H9 (cell line): Measurements from ENCODE around the gene TMC3. TPM values are rescaled to one million over a fixed set of nuclear protein-coding genes. Genes with fewer than 3 reads are reported as not detected.

Experiments
- DNase-seq: peaks from one replicate; pipeline ENCODE4 v3.0.0-alpha.2; 2017
- H2AFZ ChIP-seq: one replicate; pipeline ENCODE4 v1.6.1; 2013; ENCODE audit warnings: mild to moderate bottlenecking, low read length, control low read depth, moderate library complexity
- H2AK5ac ChIP-seq: 2 replicates; pipeline ENCODE4 v1.6.1; 2013; ENCODE audit warnings: low read length, control low read depth, mixed read lengths; ENCODE audit not compliant: insufficient read length
- H2BK120ac ChIP-seq: one replicate; pipeline ENCODE4 v1.6.1; 2013; ENCODE audit warnings: low read depth, mild to moderate bottlenecking, low read length, control low read depth, inconsistent platforms; ENCODE audit not compliant: poor library complexity, severe bottlenecking
- H2BK12ac ChIP-seq: 2 replicates; pipeline ENCODE4 v1.6.1; 2013; ENCODE audit warnings: low read length, control low read depth, mixed read lengths, low read depth; ENCODE audit not compliant: insufficient read length
- H2BK15ac ChIP-seq: 2 replicates; pipeline ENCODE4 v1.6.1; 2013; ENCODE audit warnings: low read depth, low read length, control low read depth
- H2BK20ac ChIP-seq: one replicate; pipeline ENCODE4 v1.6.1; 2013; ENCODE audit warnings: low read depth, mild to moderate bottlenecking, low read length, control low read depth, inconsistent platforms; ENCODE audit not compliant: poor library complexity, severe bottlenecking
- H2BK5ac ChIP-seq: 2 replicates; pipeline ENCODE4 v1.6.1; 2013; ENCODE audit warnings: low read length, control low read depth, mixed read lengths; ENCODE audit not compliant: insufficient read length
- H3K14ac ChIP-seq: 2 replicates; pipeline ENCODE4 v1.6.1; 2013; ENCODE audit warnings: low read length, control low read depth; ENCODE audit not compliant: insufficient read depth
- H3K18ac ChIP-seq: 2 replicates; pipeline ENCODE4 v1.6.1; 2013; ENCODE audit warnings: low read depth, mild to moderate bottlenecking, mixed read lengths, low read length, control low read depth; ENCODE audit not compliant: insufficient read length
- H3K23ac ChIP-seq: 2 replicates; pipeline ENCODE4 v1.6.1; 2013; ENCODE audit warnings: low read length, control low read depth, mixed read lengths, low read depth; ENCODE audit not compliant: insufficient read length
- H3K23me2 ChIP-seq: 2 replicates; pipeline ENCODE4 v1.6.1; 2013; ENCODE audit warnings: low read depth, mild to moderate bottlenecking, mixed read lengths, low read length, control low read depth; ENCODE audit not compliant: insufficient read length, poor library complexity, severe bottlenecking
- H3K27ac ChIP-seq: 2 replicates; pipeline ENCODE4 v1.5.1; 2013; ENCODE audit warnings: low read length, control low read depth, mixed read lengths, low read depth; ENCODE audit not compliant: insufficient read length
- H3K27me3 ChIP-seq: 2 replicates; pipeline ENCODE4 v1.6.1; 2013; ENCODE audit warnings: low read length, control low read depth, inconsistent platforms; ENCODE audit not compliant: insufficient read depth
- H3K4ac ChIP-seq: 2 replicates; pipeline ENCODE4 v1.6.1; 2013; ENCODE audit warnings: low read depth, mild to moderate bottlenecking, control low read depth, inconsistent platforms, low read length, moderate library complexity
- H3K4me1 ChIP-seq: 2 replicates; pipeline ENCODE4 v1.6.1; 2013; ENCODE audit warnings: low read length, control low read depth, inconsistent platforms; ENCODE audit not compliant: insufficient read depth
- H3K4me2 ChIP-seq: 2 replicates; pipeline ENCODE4 v1.6.1; 2013; ENCODE audit warnings: low read length, control low read depth, mixed read lengths; ENCODE audit not compliant: insufficient read length, insufficient read depth
- H3K56ac ChIP-seq: 2 replicates; pipeline ENCODE4 v1.6.1; 2013; ENCODE audit warnings: low read depth, mild to moderate bottlenecking, mixed read lengths, low read length, control low read depth; ENCODE audit not compliant: insufficient read length
- H3K79me1 ChIP-seq: 2 replicates; pipeline ENCODE4 v1.6.1; 2013; ENCODE audit warnings: low read depth, mild to moderate bottlenecking, moderate library complexity, low read length, control low read depth, inconsistent platforms; ENCODE audit not compliant: insufficient read depth, poor library complexity, severe bottlenecking
- H3K79me2 ChIP-seq: 2 replicates; pipeline ENCODE4 v1.6.1; 2013; ENCODE audit warnings: low read length, control low read depth, inconsistent platforms; ENCODE audit not compliant: insufficient read depth
- H3K9ac ChIP-seq: 2 replicates; pipeline ENCODE4 v1.6.1; 2013; ENCODE audit warnings: low read length, control low read depth, mixed read lengths; ENCODE audit not compliant: insufficient read length; ENCODE audit errors: extremely low read depth
- H3K9me3 ChIP-seq: one replicate; pipeline ENCODE4 v1.6.1; 2013; ENCODE audit warnings: low read depth, low read length, inconsistent platforms; ENCODE audit not compliant: control insufficient read depth
- H3T11ph ChIP-seq: one replicate; pipeline ENCODE4 v1.6.1; 2013; ENCODE audit warnings: mild to moderate bottlenecking, low read length, control low read depth, inconsistent platforms
- H4K20me1 ChIP-seq: one replicate; pipeline ENCODE4 v1.6.1; 2013; ENCODE audit not compliant: control insufficient read depth, insufficient read length, insufficient read depth
- H4K5ac ChIP-seq: 2 replicates; pipeline ENCODE4 v1.6.1; 2013; ENCODE audit warnings: low read depth, mild to moderate bottlenecking, mixed read lengths, low read length, control low read depth; ENCODE audit not compliant: insufficient read length
- H4K8ac ChIP-seq: replicated peaks from 2 replicates; pipeline ENCODE4 v1.6.1; 2013; ENCODE audit warnings: low read length, control low read depth, mixed read lengths, low read depth; ENCODE audit not compliant: insufficient read length
- H4K91ac ChIP-seq: 2 replicates; pipeline ENCODE4 v1.6.1; 2013; ENCODE audit warnings: low read depth, mild to moderate bottlenecking, moderate library complexity, mixed read lengths, low read length, control low read depth; ENCODE audit not compliant: insufficient read length
- H3K27ac Mint-ChIP-seq, 3 experiments: 2 replicates in 2 of 3; 3 replicates in 1 of 3; pipeline ENCODE4 v1.8.0; 2020 to 2021; ENCODE audit warnings: mixed read lengths in 3 of 3, mild to moderate bottlenecking in 1 of 3, moderate library complexity in 1 of 3
- H3K27me3 Mint-ChIP-seq: 2 replicates; pipeline ENCODE4 v1.8.0; 2021; ENCODE audit warnings: low read depth, mild to moderate bottlenecking, moderate library complexity, mixed read lengths
- H3K36me3 Mint-ChIP-seq, 3 experiments: 2 replicates in 2 of 3; 3 replicates in 1 of 3; pipeline ENCODE4 v1.8.0; 2020 to 2021; ENCODE audit warnings: low read depth in 3 of 3, mixed read lengths in 3 of 3; ENCODE audit not compliant: insufficient read depth in 1 of 3
- H3K4me1 Mint-ChIP-seq, 2 experiments: 2 replicates each; pipeline ENCODE4 v1.8.0; 2020; ENCODE audit warnings: mixed read lengths in 2 of 2
- H3K4me3 Mint-ChIP-seq, 2 experiments: 2 replicates in 1 of 2; 3 replicates in 1 of 2; pipeline ENCODE4 v1.8.0; 2020 to 2021; ENCODE audit warnings: mild to moderate bottlenecking in 2 of 2, mixed read lengths in 2 of 2, moderate library complexity in 1 of 2
- H3K9me3 Mint-ChIP-seq, 2 experiments: 2 replicates in 1 of 2; 3 replicates in 1 of 2; pipeline ENCODE4 v1.8.0; 2020; ENCODE audit warnings: mild to moderate bottlenecking in 2 of 2, mixed read lengths in 2 of 2, moderate library complexity in 1 of 2
- CTCF ChIP-seq: fragments of 200-600 bp; sonication (generic); conservative IDR thresholded peaks from 3 replicates; pipeline ENCODE4 v1.8.0; 2021; ENCODE audit warnings: antibody characterized with exemption, mild to moderate bottlenecking
- WGBS: extraction: QIAGEN DNeasy Blood & Tissue Kit; methylation state at CpG from one replicate; pipeline ENCODE4 v1.1.7; 2013; ENCODE audit warnings: missing lambda C conversion rate, low lambda C conversion rate, mixed read lengths; ENCODE audit not compliant: insufficient read length; ENCODE audit errors: extremely low coverage; 5-methylcytosine and 5-hydroxymethylcytosine counted together
- total RNA-seq: library from RNA; stranded (reverse); gene quantifications from 2 replicates; pipeline ENCODE4 v1.2.1, GENCODE V29; 2021

The TMC3 gene
- total RNA-seq, 1 experiment from 2014 or later, result not detected

GRCh38 chr15:81282911-81283310 is 91.1 kb downstream of the TMC3 start:
- Histone ChIP-seq H3K56ac (no peak overlapping the region), H4K20me1 (no peaks in the 10 kb centered on the region), H3T11ph (no peak overlapping the region), H4K8ac (no peak overlapping the region), H2BK120ac (no peak overlapping the region), H2BK15ac (no peak overlapping the region; the same call in 1 of the 2 replicates), H3K79me2 (no peaks in the 10 kb centered on the region), H3K14ac (no peak overlapping the region; the same call in 1 of the 2 replicates), H4K91ac (no peak overlapping the region), H3K18ac (no peak overlapping the region), H3K23ac (no peak overlapping the region), H3K79me1 (no peaks in the 10 kb centered on the region), H3K4ac (no peak overlapping the region), H3K27me3 (no peaks in the 10 kb centered on the region), H3K4me2 (no peak overlapping the region), H2BK12ac (no peak overlapping the region), H2AFZ (no peak overlapping the region), H3K9me3 (peaks cover 4% of the 10 kb centered on the region), H3K9ac (no peak overlapping the region), H2BK20ac (no peak overlapping the region), H2AK5ac (no peak overlapping the region), H3K23me2 (no peaks in the 10 kb centered on the region), H4K5ac (no peak overlapping the region), H3K27ac (no peak overlapping the region), H2BK5ac (no peak overlapping the region), H3K4me1 (no peaks in the 10 kb centered on the region)
- WGBS, result no CpG with 5 or more reads among the region's 5 CpGs
- peaks cover 0 to 5% (median 0%) of the 10 kb centered on the region in 3 experiments; a peak in 1 of 7 replicates for H3K36me3 Mint-ChIP-seq
- H3K9me3 Mint-ChIP-seq, result peaks cover 10 to 14% of the 10 kb centered on the region in 2 experiments
- DNase-seq, result no peak
- no peak overlapping the region for H3K27ac Mint-ChIP-seq
- H3K4me3 Mint-ChIP-seq, result no peak overlapping the region
- H3K4me1 Mint-ChIP-seq, result 0 out of 4 replicates have a peak, but pooled peaks cover 0 to 2% of the 10 kb centered on the region in 2 experiments
- TF ChIP-seq CTCF, result no peak
- peaks cover 5% of the 10 kb centered on the region for H3K27me3 Mint-ChIP-seq
